ENCODE measurements around the gene TMEM86B.

GRCh38 chr19:55228015-55228391 lies 560 bp downstream of the TMEM86B start:
- TF ChIP-seq POLR2AphosphoS5 (IDR thresholded peaks at IDR 0.05; ENCODE audit: low read depth, low read length) (no peak; the same call in 1 of the 2 replicates), POLR2A (IDR thresholded peaks at IDR 0.05; ENCODE audit: low read depth, low read length) (no peak)

Data from GM12892 (cell line).